Thyroid gland (tissue), 4 donors: ENCODE measurements around the gene LAMA2. TPM values are rescaled to one million over a fixed set of nuclear protein-coding genes. Genes with fewer than 3 reads are reported as not detected.
A peak's percentile ranks its signal among the peaks of the same experiment; 100 is the strongest.

Experiments
- DNase-seq, 2 donors: peaks; one replicate each; pipeline ENCODE4 v3.0.0-alpha.2; 2019
- H3K27ac ChIP-seq, 3 donors: fragments of 200-600 bp; sonication (generic); 1 replicate in 2 of 3; 2 replicates in 1 of 3; pipeline ENCODE4 v1.5.1; 2016 to 2019; ENCODE audit warnings: mild to moderate bottlenecking in 1 of 3, moderate library complexity in 1 of 3
- H3K27me3 ChIP-seq: fragments of 200-600 bp; sonication (generic); one replicate; pipeline ENCODE4 v1.5.1; 2019
- H3K36me3 ChIP-seq, 2 donors: fragments of 200-600 bp; sonication (generic); one replicate each; pipeline ENCODE4 v1.5.1; 2016 to 2019
- H3K4me1 ChIP-seq, 2 donors: fragments of 200-600 bp; sonication (generic); one replicate each; pipeline ENCODE4 v1.5.1; 2017 to 2019
- H3K4me3 ChIP-seq, 3 donors: fragments of 200-600 bp; sonication (generic); replicated peaks in 1 of 3; 1 replicate in 2 of 3; 2 replicates in 1 of 3; pipeline ENCODE4 v1.5.1; 2016; ENCODE audit warnings: mild to moderate bottlenecking in 1 of 3
- H3K9me3 ChIP-seq: fragments of 200-600 bp; sonication (generic); one replicate; pipeline ENCODE4 v1.5.1; 2017
- POLR2A ChIP-seq, 2 donors: fragments of 450-650 bp; IDR thresholded peaks; one replicate each; pipeline ENCODE4 v1.6.1; 2017; ENCODE audit warnings: antibody characterized with exemption in 2 of 2, mild to moderate bottlenecking in 2 of 2, moderate library complexity in 1 of 2
- WGBS, 2 donors: methylation state at CpG; one replicate each; pipeline ENCODE4 v1.1.5; 2017; 5-methylcytosine and 5-hydroxymethylcytosine counted together
- intact Hi-C: fragments of 100-400 bp; cut with DNase I; formaldehyde crosslinking; loops from one replicate; pipeline ENCODE4 v1.15.1; 2023
- total RNA-seq, 4 donors: library from RNA; depleted of rRNA; stranded (reverse); fragments of >200 nt; gene quantifications; one replicate each; pipeline ENCODE4 v1.2.3, GENCODE V29; 2016
- TF ChIP-seq, protein P1 (sequence below), 6 experiments: fragments of 200-600 bp in 3 of 6; fragments of 450-650 bp in 3 of 6; sonication (generic) in 3 of 6; IDR thresholded peaks; one replicate each; pipeline ENCODE4 v1.5.1; 2016 to 2019; ENCODE audit warnings: antibody characterized with exemption in 6 of 6, mild to moderate bottlenecking in 2 of 6, inconsistent platforms in 1 of 6, moderate library complexity in 1 of 6

The LAMA2 gene
- total RNA-seq, 4 donors from 2014 or later = 41.4 to 117 (median 78.9) TPM

DNA sequence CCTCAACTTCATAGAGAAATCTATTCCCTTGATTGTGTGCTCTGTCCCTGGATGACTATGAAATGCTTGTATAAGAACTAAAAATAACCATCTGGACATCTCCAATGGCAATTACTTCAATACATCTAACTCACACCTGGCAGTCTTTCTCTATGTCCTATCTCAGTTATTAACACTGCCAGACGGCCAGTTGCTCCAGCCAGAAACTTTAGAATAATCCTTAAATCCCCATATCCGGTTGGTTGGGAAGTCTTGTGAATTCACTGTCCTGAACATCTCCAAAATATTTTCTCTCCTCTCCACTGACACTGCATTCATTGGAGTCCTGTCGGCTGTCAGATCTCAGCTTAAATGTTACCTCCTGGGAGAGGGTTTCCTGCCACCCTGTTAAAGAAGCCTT lies 12.2 kb upstream of the LAMA2 start:
- intact Hi-C loops = no loop called here
- 79 to 91% methylated on average over 3 of the region's 3 CpGs for WGBS, 2 donors
- Histone ChIP-seq H3K27me3 (no peaks in the 10 kb centered on the region), H3K9me3 (no peaks in the 10 kb centered on the region), H3K4me3 (no peak overlapping the region), H3K4me1 (no peaks in the 10 kb centered on the region), H3K27ac (no peak overlapping the region), H3K36me3 (no peaks in the 10 kb centered on the region)
- TF ChIP-seq POLR2A (IDR thresholded peaks at IDR 0.05) = no peak
- TF ChIP-seq, protein P1, sequence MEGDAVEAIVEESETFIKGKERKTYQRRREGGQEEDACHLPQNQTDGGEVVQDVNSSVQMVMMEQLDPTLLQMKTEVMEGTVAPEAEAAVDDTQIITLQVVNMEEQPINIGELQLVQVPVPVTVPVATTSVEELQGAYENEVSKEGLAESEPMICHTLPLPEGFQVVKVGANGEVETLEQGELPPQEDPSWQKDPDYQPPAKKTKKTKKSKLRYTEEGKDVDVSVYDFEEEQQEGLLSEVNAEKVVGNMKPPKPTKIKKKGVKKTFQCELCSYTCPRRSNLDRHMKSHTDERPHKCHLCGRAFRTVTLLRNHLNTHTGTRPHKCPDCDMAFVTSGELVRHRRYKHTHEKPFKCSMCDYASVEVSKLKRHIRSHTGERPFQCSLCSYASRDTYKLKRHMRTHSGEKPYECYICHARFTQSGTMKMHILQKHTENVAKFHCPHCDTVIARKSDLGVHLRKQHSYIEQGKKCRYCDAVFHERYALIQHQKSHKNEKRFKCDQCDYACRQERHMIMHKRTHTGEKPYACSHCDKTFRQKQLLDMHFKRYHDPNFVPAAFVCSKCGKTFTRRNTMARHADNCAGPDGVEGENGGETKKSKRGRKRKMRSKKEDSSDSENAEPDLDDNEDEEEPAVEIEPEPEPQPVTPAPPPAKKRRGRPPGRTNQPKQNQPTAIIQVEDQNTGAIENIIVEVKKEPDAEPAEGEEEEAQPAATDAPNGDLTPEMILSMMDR (IDR thresholded peaks at IDR 0.05) = no peak
- no peak for DNase-seq

DNA sequence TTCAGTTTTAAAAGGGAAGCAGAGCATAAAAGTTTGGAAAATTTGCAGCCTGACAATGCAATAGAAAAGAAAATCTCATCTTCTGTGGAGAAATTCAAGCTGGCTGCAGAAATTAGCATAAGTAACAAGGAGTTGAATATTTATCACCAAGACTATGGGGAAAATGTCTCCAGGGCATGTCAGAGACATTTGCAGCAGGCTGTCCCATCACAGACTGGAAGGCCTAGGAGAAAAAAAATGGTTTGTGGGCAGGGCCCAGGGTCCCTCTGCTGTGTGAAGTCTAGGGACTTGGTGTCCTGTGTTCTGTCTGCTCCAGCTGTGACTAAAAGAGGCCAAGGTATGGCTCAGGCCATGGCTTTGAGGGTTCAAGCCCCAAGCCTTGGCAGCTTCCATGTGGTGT lies 8.1 kb upstream of the LAMA2 start:
- Histone ChIP-seq H3K27ac (no peak overlapping the region), H3K4me3 (no peak overlapping the region), H3K27me3 (no peaks in the 10 kb centered on the region), H3K4me1 (no peaks in the 10 kb centered on the region), H3K9me3 (no peaks in the 10 kb centered on the region), H3K36me3 (no peaks in the 10 kb centered on the region)
- intact Hi-C loops = no loop called here
- no peak for DNase-seq
- TF ChIP-seq POLR2A (IDR thresholded peaks at IDR 0.05) = no peak

DNA sequence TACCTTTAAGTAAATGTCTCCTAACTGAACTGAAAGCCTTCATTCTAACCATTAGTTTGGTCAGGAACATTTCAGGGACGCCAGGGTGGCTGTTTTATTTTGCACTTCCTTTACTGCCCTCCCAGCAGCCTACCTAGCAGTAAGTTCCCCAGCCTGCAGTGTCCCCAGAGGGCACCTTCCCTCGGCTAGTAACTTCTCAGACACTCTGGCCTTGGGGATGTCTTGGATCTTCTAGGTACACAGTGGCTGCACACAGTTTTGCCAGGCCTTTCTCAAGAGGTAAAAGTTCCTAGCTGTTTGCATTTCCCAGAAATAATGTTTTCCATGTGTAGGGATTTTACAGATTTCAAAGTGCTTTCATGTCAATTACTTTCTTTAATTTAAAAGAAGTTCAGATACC lies 378 bp upstream of the LAMA2 start:
- Histone ChIP-seq H3K27ac (no peak overlapping the region), H3K9me3 (no peaks in the 10 kb centered on the region), H3K36me3 (no peaks in the 10 kb centered on the region), H3K4me1 (no peaks in the 10 kb centered on the region), H3K27me3 (no peaks in the 10 kb centered on the region), H3K4me3 (peak overlapping the region in 1 of 3 donors; percentile 13)
- 41 to 42% methylated on average over 2 of the region's 2 CpGs for WGBS, 2 donors
- DNase-seq = no peak
- TF ChIP-seq, protein P1 (IDR thresholded peaks at IDR 0.05) = no peak
- TF ChIP-seq POLR2A (IDR thresholded peaks at IDR 0.05) = no peak
- intact Hi-C loops = no loop called here

DNA sequence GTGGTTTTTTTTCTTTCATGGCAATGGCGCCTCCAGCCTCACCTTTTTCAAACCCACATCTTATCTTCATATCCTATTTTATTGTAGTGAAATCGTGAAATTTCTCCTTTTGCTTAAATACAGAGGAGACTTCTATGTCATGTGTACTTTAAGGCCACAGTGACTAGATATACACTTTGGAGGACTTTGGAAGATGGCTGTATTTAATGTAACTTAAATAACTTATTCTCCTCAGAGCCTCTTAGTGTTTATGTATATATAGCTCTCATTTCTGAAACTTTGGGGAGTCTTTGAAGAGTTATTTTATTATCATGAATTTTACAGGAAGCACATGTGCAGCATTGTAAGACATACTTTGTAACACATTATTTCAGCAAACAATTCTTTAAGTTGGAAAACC lies 968 bp downstream of the LAMA2 start:
- peak overlapping the region in 1 of 3 donors; percentile 16 for H3K27ac ChIP-seq
- 70 to 71% methylated on average over 2 of the region's 2 CpGs for WGBS, 2 donors
- intact Hi-C loops = no loop called here
- H3K9me3 ChIP-seq = no peaks in the 10 kb centered on the region
- H3K4me3 ChIP-seq = no peak overlapping the region
- DNase-seq = no peak
- no peaks in the 10 kb centered on the region for H3K4me1 ChIP-seq
- TF ChIP-seq POLR2A (IDR thresholded peaks at IDR 0.05) = no peak
- TF ChIP-seq, protein P1 (IDR thresholded peaks at IDR 0.05) = no peak
- no peaks in the 10 kb centered on the region for H3K27me3 ChIP-seq
- no peaks in the 10 kb centered on the region for H3K36me3 ChIP-seq

DNA sequence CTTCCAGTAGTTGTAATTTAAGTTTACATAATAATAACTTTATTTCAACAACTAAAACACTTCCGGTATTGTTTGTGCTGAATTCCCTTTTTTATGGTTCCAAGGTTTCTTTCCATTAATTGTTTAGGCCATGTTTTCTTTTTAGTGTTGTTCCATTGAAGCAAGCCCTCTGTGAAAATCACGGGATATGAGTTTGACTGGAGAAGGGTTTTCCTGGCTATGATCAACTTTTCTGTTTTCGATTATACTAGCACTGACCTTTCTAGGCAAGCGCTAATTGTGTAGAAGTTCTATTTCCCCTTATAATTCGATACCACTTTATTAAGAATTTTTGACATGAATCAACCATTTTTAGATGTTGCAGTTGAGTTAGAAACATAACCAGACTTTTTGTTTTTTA lies 2.4 kb downstream of the LAMA2 start:
- H3K4me1 ChIP-seq = no peaks in the 10 kb centered on the region
- H3K27me3 ChIP-seq = no peaks in the 10 kb centered on the region
- no peaks in the 10 kb centered on the region for H3K9me3 ChIP-seq
- H3K4me3 ChIP-seq = no peak overlapping the region
- H3K36me3 ChIP-seq = no peaks in the 10 kb centered on the region
- no peak overlapping the region for H3K27ac ChIP-seq
- 89 to 90% methylated on average over 5 of the region's 5 CpGs for WGBS, 2 donors
- intact Hi-C loops = no loop called here
- TF ChIP-seq, protein P1 (IDR thresholded peaks at IDR 0.05) = no peak
- DNase-seq = no peak

DNA sequence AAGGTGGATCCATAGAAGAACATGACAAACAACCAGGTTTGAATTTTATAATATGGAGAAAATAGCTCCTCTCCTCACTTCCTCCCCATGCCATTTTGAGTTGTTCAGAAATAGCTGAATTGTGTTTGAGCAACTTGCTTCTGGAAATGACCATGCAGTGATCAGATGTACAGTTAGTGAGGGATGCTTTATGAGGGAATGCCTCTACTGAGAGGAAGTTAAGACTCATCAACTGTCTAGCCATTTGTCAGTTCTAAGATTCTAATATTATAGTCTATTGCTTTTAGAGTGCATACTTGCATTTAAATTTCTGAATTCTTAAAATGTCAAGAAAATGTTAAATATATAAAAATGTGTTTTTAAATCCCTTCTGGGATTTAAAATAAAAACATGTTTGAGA lies 3.8 kb downstream of the LAMA2 start:
- Histone ChIP-seq H3K36me3 (no peaks in the 10 kb centered on the region), H3K27me3 (no peaks in the 10 kb centered on the region), H3K4me3 (no peak overlapping the region), H3K9me3 (no peaks in the 10 kb centered on the region), H3K4me1 (no peaks in the 10 kb centered on the region), H3K27ac (no peak overlapping the region)
- DNase-seq = no peak
- intact Hi-C loops = no loop called here
- TF ChIP-seq, protein P1 (IDR thresholded peaks at IDR 0.05) = no peak
- no peak for TF ChIP-seq POLR2A (IDR thresholded peaks at IDR 0.05)
